GM23338 (cell line): ENCODE data around the gene TSPEAR.

ENCODE experiments used
- CREB1 ChIP-seq: fragments of 250-450 bp; sonication (Bioruptor Pico); IDR thresholded peaks from 2 replicates; pipeline ENCODE4 v1.5.0; 2020; ENCODE audit warnings: low read depth, mild to moderate bottlenecking, moderate library complexity
- EZH2phosphoT487 ChIP-seq: fragments of 200-600 bp; sonication (generic); IDR thresholded peaks from one replicate; pipeline ENCODE4 v1.8.1; 2018; ENCODE audit warnings: antibody characterized with exemption; ENCODE audit not compliant: unreplicated experiment
- POLR2AphosphoS5 ChIP-seq: IDR thresholded peaks from 2 replicates; pipeline ENCODE4 v1.6.1; 2016; ENCODE audit warnings: antibody characterized with exemption, low read depth
- TF ChIP-seq, protein P1 (sequence below): IDR thresholded peaks from one replicate; pipeline ENCODE4 v1.6.1; 2018; ENCODE audit warnings: antibody characterized with exemption; ENCODE audit not compliant: unreplicated experiment
- TF ChIP-seq, protein P2 (sequence below), 2 experiments: fragments of 200-600 bp in 1 of 2; sonication (generic) in 1 of 2; conservative IDR thresholded peaks; 2 replicates each; pipeline versions ENCODE4 v1.5.1 to v1.6.1; 2016 to 2017; ENCODE audit warnings: antibody characterized with exemption in 2 of 2, low read depth in 2 of 2, mild to moderate bottlenecking in 2 of 2, moderate library complexity in 1 of 2

DNA sequence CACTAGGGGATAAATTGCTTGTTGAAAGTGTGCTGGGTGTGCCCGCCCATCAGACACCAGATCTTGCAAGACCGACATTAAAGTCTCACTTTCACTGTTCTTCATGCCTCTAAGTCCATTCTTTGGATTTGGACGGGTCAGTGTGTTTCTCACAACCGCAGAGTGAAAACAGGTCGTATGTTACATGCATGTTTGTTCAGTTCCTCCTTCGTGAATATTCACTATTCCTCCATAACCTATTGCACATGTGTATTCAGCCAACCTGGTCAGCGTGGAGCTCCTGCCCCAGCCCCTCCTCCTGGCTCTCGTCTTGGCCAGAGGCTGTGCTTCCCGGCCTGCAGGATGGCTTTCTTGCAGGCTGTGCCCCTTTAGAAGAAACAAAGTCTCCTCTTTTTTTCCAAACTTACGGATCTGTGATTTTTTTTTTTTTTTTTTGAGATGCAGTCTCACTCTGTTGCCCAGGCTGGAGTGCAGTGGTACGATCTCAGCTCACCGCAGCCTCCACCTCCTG, 116.9 kb downstream of the TSPEAR start:
- TF ChIP-seq, protein P1, sequence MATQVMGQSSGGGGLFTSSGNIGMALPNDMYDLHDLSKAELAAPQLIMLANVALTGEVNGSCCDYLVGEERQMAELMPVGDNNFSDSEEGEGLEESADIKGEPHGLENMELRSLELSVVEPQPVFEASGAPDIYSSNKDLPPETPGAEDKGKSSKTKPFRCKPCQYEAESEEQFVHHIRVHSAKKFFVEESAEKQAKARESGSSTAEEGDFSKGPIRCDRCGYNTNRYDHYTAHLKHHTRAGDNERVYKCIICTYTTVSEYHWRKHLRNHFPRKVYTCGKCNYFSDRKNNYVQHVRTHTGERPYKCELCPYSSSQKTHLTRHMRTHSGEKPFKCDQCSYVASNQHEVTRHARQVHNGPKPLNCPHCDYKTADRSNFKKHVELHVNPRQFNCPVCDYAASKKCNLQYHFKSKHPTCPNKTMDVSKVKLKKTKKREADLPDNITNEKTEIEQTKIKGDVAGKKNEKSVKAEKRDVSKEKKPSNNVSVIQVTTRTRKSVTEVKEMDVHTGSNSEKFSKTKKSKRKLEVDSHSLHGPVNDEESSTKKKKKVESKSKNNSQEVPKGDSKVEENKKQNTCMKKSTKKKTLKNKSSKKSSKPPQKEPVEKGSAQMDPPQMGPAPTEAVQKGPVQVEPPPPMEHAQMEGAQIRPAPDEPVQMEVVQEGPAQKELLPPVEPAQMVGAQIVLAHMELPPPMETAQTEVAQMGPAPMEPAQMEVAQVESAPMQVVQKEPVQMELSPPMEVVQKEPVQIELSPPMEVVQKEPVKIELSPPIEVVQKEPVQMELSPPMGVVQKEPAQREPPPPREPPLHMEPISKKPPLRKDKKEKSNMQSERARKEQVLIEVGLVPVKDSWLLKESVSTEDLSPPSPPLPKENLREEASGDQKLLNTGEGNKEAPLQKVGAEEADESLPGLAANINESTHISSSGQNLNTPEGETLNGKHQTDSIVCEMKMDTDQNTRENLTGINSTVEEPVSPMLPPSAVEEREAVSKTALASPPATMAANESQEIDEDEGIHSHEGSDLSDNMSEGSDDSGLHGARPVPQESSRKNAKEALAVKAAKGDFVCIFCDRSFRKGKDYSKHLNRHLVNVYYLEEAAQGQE: no peak
- TF ChIP-seq, protein P2, sequence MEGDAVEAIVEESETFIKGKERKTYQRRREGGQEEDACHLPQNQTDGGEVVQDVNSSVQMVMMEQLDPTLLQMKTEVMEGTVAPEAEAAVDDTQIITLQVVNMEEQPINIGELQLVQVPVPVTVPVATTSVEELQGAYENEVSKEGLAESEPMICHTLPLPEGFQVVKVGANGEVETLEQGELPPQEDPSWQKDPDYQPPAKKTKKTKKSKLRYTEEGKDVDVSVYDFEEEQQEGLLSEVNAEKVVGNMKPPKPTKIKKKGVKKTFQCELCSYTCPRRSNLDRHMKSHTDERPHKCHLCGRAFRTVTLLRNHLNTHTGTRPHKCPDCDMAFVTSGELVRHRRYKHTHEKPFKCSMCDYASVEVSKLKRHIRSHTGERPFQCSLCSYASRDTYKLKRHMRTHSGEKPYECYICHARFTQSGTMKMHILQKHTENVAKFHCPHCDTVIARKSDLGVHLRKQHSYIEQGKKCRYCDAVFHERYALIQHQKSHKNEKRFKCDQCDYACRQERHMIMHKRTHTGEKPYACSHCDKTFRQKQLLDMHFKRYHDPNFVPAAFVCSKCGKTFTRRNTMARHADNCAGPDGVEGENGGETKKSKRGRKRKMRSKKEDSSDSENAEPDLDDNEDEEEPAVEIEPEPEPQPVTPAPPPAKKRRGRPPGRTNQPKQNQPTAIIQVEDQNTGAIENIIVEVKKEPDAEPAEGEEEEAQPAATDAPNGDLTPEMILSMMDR (conservative IDR thresholded peaks at IDR 0.05; ENCODE audit: low read depth in 2 of 2): no peak
- TF ChIP-seq CREB1 (CRISPR knock-in tag) (no peak), EZH2phosphoT487 (no peak), POLR2AphosphoS5 (no peak)
